ENCODE results near the gene HASPIN. TPM values are rescaled to one million over a fixed set of nuclear protein-coding genes. Genes with fewer than 3 reads are reported as not detected.

Gene HASPIN
- total and polyA plus RNA-seq, 9 of the 15 experiments (the other 6 are each of a cell fraction or from before 2014, with no cell fraction given) = 0.81 to 13.5 (median 9.9) TPM

- Histone ChIP-seq H3K27ac (ENCODE audit: extremely low read depth, low read depth, low read length) (no peak overlapping the region), H3K9me3 (replicated peaks; ENCODE audit: control insufficient read depth, insufficient read depth, low read depth, low read length) (no peaks in the 10 kb centered on the region; the same call in 1 of the 2 replicates), H3K27me3 (ENCODE audit: control insufficient read depth in 2 of 2, insufficient read depth in 2 of 2, low read length in 2 of 2) (no peaks in the 10 kb centered on the region), H3K9me1 (ENCODE audit: control insufficient read depth, insufficient read depth, low read length) (no peaks in the 10 kb centered on the region), H3K4me2 (ENCODE audit: insufficient read depth, low read length) (no peak overlapping the region), H3K9ac (ENCODE audit: insufficient read depth in 1 of 2, low read depth in 2 of 2, low read length in 2 of 2) (no peak overlapping the region), H3K79me2 (ENCODE audit: control insufficient read depth, insufficient read depth, low read length) (no peaks in the 10 kb centered on the region), H4K20me1 (replicated peaks; ENCODE audit: control insufficient read depth, insufficient read depth, low read length) (no peaks in the 10 kb centered on the region), H3K4me3 (no peak overlapping the region), H3K4me1 (replicated peaks in 1 of 2; ENCODE audit: control insufficient read depth in 2 of 2, insufficient read depth in 2 of 2, low read length in 2 of 2) (peaks cover 0 to 41% of the 10 kb centered on the region in 2 experiments; a peak in 2 of 5 replicates), H2AFZ (ENCODE audit: low read depth, low read length) (no peak overlapping the region), H3K36me3 (ENCODE audit: control insufficient read depth, insufficient read depth, low read length) (no peaks in the 10 kb centered on the region)
- POLR2A ChIA-PET = no interaction called here
- intact Hi-C loops (cut with micrococcal nuclease) = loop anchor here (10.0 kb wide), 1 partner anchor 88 kb away; the partner anchor contains the start of gene TRPV1
- no TSS peak for BruUV-seq (replicated peaks)
- no peak for ATAC-seq
- WGBS (ENCODE audit: insufficient coverage, low coverage, missing lambda C conversion rate) = 5% methylated on average over 4 of the region's 4 CpGs
- no peak for DNase-seq (ENCODE audit: extremely low read depth in 1 of 4, low spot score in 3 of 4)
- TF ChIP-seq LCOR (CRISPR knock-in tag; IDR thresholded peaks at IDR 0.05) = no peak
- TF ChIP-seq CBX3 (IDR thresholded peaks at IDR 0.05; ENCODE audit: borderline replicate concordance in 1 of 2, low read length in 2 of 2) = no peak
- TF ChIP-seq CBX8 (IDR thresholded peaks at IDR 0.05; ENCODE audit: borderline replicate concordance, extremely low read depth, low read depth, low read length, poor library complexity, severe bottlenecking) = no peak
- CTCF ChIA-PET (ENCODE audit: low intra/inter-chr PET ratio) = interaction anchor here (1.1 kb wide), 1 partner anchor 845 kb away, joined by 3 read pairs; no protein-coding TSS in a partner anchor
- in situ Hi-C loops (cut with MboI) = no loop called here
- no peak for FAIRE-seq
These were observed 30.6 kb upstream of the HASPIN start for GRCh38 chr17:3693141-3693540.

GRCh38 chr17:3693829-3694231 lies 29.9 kb upstream of the HASPIN start:
- Histone ChIP-seq H3K4me1 (replicated peaks in 1 of 2; ENCODE audit: control insufficient read depth in 2 of 2, insufficient read depth in 2 of 2, low read length in 2 of 2) (peaks cover 0 to 38% of the 10 kb centered on the region in 2 experiments; a peak in 2 of 5 replicates), H2AFZ (ENCODE audit: low read depth, low read length) (no peak overlapping the region), H3K27ac (ENCODE audit: extremely low read depth, low read depth, low read length) (no peak overlapping the region), H3K9me3 (replicated peaks; ENCODE audit: control insufficient read depth, insufficient read depth, low read depth, low read length) (no peaks in the 10 kb centered on the region; the same call in 1 of the 2 replicates), H3K27me3 (ENCODE audit: control insufficient read depth in 2 of 2, insufficient read depth in 2 of 2, low read length in 2 of 2) (no peaks in the 10 kb centered on the region), H3K9me1 (ENCODE audit: control insufficient read depth, insufficient read depth, low read length) (no peaks in the 10 kb centered on the region), H3K79me2 (ENCODE audit: control insufficient read depth, insufficient read depth, low read length) (no peaks in the 10 kb centered on the region), H3K4me2 (ENCODE audit: insufficient read depth, low read length) (no peak overlapping the region), H3K9ac (ENCODE audit: insufficient read depth in 1 of 2, low read depth in 2 of 2, low read length in 2 of 2) (no peak overlapping the region), H4K20me1 (replicated peaks; ENCODE audit: control insufficient read depth, insufficient read depth, low read length) (no peaks in the 10 kb centered on the region), H3K36me3 (ENCODE audit: control insufficient read depth, insufficient read depth, low read length) (no peaks in the 10 kb centered on the region), H3K4me3 (no peak overlapping the region)
- intact Hi-C loops (cut with micrococcal nuclease) = loop anchor here (10.0 kb wide), 1 partner anchor 89 kb away; the partner anchor contains the start of gene TRPV1
- DNase-seq (ENCODE audit: extremely low read depth in 1 of 4, low spot score in 3 of 4) (no peak), ATAC-seq (no peak), FAIRE-seq (no peak)
- POLR2A ChIA-PET = interaction anchor here (0.6 kb wide), 1 partner anchor 21 kb away, joined by 4 read pairs; no protein-coding TSS in a partner anchor
- CTCF ChIA-PET (ENCODE audit: low intra/inter-chr PET ratio) = no interaction called here
- in situ Hi-C loops (cut with MboI) = no loop called here
- no TSS peak for BruUV-seq (replicated peaks)
- 14% methylated on average over 7 of the region's 9 CpGs for WGBS (ENCODE audit: insufficient coverage, low coverage, missing lambda C conversion rate)
- TF ChIP-seq ELF2 (CRISPR knock-in tag; IDR thresholded peaks at IDR 0.05) (no peak), TARDBP (IDR thresholded peaks at IDR 0.05) (no peak), SP1 (CRISPR knock-in tag; IDR thresholded peaks at IDR 0.05) (no peak)
- TF ChIP-seq, protein P1, sequence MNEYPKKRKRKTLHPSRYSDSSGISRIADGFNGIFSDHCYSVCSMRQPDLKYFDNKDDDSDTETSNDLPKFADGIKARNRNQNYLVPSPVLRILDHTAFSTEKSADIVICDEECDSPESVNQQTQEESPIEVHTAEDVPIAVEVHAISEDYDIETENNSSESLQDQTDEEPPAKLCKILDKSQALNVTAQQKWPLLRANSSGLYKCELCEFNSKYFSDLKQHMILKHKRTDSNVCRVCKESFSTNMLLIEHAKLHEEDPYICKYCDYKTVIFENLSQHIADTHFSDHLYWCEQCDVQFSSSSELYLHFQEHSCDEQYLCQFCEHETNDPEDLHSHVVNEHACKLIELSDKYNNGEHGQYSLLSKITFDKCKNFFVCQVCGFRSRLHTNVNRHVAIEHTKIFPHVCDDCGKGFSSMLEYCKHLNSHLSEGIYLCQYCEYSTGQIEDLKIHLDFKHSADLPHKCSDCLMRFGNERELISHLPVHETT (CRISPR knock-in tag; conservative IDR thresholded peaks at IDR 0.05 in 1 of 2, IDR thresholded peaks at IDR 0.05 in 1 of 2) = no peak
